Measurements from ENCODE around the gene RGS13. TPM values are rescaled to one million over a fixed set of nuclear protein-coding genes. Genes with fewer than 3 reads are reported as not detected.
A peak's percentile ranks its signal among the peaks of the same experiment; 100 is the strongest.

RGS13 gene
- total RNA-seq, 1 donor from 2014 or later = 0.98 TPM

DNA sequence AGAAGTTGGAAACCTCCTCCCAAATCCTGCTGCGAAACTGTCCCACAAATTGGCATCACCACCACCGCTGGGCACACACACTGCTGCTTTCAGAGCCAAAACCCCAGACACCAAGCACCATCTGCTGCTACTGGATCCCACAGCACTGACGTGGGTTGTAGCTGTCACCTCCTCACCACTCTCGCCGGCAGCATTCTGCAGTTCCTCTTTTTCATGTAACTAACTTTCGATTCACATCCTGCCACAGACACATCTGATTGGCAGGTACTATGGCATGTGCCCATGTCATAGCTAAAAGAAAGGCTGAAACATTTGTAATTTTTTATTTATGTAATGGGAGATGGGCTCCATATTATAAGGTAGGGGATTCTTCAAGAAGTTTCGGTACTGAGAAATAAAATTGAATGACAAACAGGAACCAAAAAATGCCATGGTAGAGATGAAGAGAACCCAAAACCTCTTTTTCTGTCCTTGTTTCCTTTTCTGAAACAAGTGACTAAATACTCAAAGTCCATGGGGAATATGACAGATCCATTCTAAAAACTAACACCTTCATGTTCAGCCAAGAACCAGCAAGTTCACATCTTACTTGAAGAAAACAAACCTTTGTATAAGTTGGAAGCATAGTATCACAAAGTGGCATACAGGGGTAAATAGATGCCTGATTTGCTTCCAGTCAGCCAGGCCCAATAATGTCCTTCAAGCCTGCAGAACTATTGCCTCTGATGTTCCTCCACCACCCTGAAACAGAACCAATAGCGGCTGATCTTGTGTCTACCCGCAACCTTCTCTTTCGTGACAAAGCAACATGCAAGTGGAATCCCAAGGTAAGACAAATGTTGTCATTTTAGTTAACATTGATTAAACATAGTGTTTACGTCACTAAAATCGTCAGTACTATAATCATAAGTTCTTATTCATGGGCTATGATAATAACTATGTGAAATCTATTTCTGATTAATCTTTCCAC lies 26.6 kb upstream of the RGS13 start:
- intact Hi-C loops (cut with DNase I) = no loop called here
- DNase-seq (ENCODE audit: extremely low spot score in 2 of 2) = no peak
- Histone ChIP-seq H3K4me3 (no peak overlapping the region), H3K27me3 (no peaks in the 10 kb centered on the region), H3K27ac (no peak overlapping the region), H3K4me1 (no peaks in the 10 kb centered on the region), H3K36me3 (no peaks in the 10 kb centered on the region), H3K9me3 (no peaks in the 10 kb centered on the region)
- TF ChIP-seq POLR2A (IDR thresholded peaks at IDR 0.05) (no peak), POLR2AphosphoS5 (IDR thresholded peaks at IDR 0.05; ENCODE audit: insufficient read depth in 1 of 2, low read depth in 1 of 2) (peak in 1 of 2 donors; percentile 26)

GRCh38 chr1:192610112-192610889 lies 25.6 kb upstream of the RGS13 start:
- TF ChIP-seq CTCF (IDR thresholded peaks at IDR 0.05) (peak in 2 of 3 experiments; percentile 14 to 49), POLR2AphosphoS5 (IDR thresholded peaks at IDR 0.05; ENCODE audit: insufficient read depth in 1 of 2, low read depth in 1 of 2) (no peak)
- Histone ChIP-seq H3K9me3 (no peaks in the 10 kb centered on the region), H3K36me3 (no peaks in the 10 kb centered on the region), H3K4me3 (no peak overlapping the region), H3K27me3 (no peaks in the 10 kb centered on the region), H3K27ac (no peak overlapping the region), H3K4me1 (no peaks in the 10 kb centered on the region)
- DNase-seq (ENCODE audit: extremely low spot score in 2 of 2) = no peak
- intact Hi-C loops (cut with DNase I) = no loop called here

DNA sequence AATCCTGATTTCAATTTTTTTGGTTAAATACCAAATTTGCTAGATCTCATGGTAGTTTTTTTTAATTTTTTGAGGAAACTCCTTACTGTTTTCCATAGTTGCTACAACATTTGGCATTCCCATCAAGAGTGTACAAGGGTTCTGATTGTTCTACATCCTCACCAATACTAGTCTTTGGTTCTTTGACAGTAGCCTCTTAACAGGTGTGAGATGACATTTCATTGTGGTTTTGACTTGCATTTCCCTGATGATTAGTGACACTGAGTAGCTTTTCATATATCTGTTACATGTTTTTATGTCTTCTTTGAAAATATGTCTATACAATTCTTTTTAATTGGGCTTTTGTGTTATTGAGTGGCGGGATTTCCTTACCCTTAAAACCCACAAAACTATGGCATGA lies 20.9 kb upstream of the RGS13 start:
- no peaks in the 10 kb centered on the region for H3K36me3 ChIP-seq
- TF ChIP-seq POLR2A (IDR thresholded peaks at IDR 0.05) (no peak), CTCF (IDR thresholded peaks at IDR 0.05) (no peak), POLR2AphosphoS5 (IDR thresholded peaks at IDR 0.05; ENCODE audit: insufficient read depth in 1 of 2, low read depth in 1 of 2) (no peak)
- H3K27ac ChIP-seq = no peak overlapping the region
- H3K9me3 ChIP-seq = no peaks in the 10 kb centered on the region
- H3K4me1 ChIP-seq = no peaks in the 10 kb centered on the region
- no peak for DNase-seq (ENCODE audit: extremely low spot score in 2 of 2)
- H3K4me3 ChIP-seq = no peak overlapping the region
- intact Hi-C loops (cut with DNase I) = no loop called here
- no peaks in the 10 kb centered on the region for H3K27me3 ChIP-seq

GRCh38 chr1:192620071-192620635 lies 15.8 kb upstream of the RGS13 start:
- no peak overlapping the region for H3K4me3 ChIP-seq
- H3K9me3 ChIP-seq = no peaks in the 10 kb centered on the region
- H3K27ac ChIP-seq = no peak overlapping the region
- no peaks in the 10 kb centered on the region for H3K4me1 ChIP-seq
- intact Hi-C loops (cut with DNase I) = no loop called here
- H3K36me3 ChIP-seq = no peaks in the 10 kb centered on the region
- DNase-seq (ENCODE audit: extremely low spot score in 2 of 2) = no peak
- no peak for TF ChIP-seq CTCF (IDR thresholded peaks at IDR 0.05)
- no peak for TF ChIP-seq POLR2AphosphoS5 (IDR thresholded peaks at IDR 0.05; ENCODE audit: insufficient read depth in 1 of 2, low read depth in 1 of 2)
- no peak for TF ChIP-seq POLR2A (IDR thresholded peaks at IDR 0.05)
- no peaks in the 10 kb centered on the region for H3K27me3 ChIP-seq

- no peaks in the 10 kb centered on the region for H3K27me3 ChIP-seq
- no peak for TF ChIP-seq CTCF (IDR thresholded peaks at IDR 0.05)
- TF ChIP-seq POLR2AphosphoS5 (IDR thresholded peaks at IDR 0.05; ENCODE audit: insufficient read depth in 1 of 2, low read depth in 1 of 2) = no peak
- TF ChIP-seq POLR2A (IDR thresholded peaks at IDR 0.05) = no peak
These were observed 9.4 kb upstream of the RGS13 start for GRCh38 chr1:192626366-192627179.

More at GRCh38 chr1:192626366-192627179, 9.4 kb upstream of the RGS13 start:
- Histone ChIP-seq H3K27ac (no peak overlapping the region), H3K4me1 (no peaks in the 10 kb centered on the region), H3K36me3 (no peaks in the 10 kb centered on the region), H3K9me3 (no peaks in the 10 kb centered on the region), H3K4me3 (no peak overlapping the region)
- intact Hi-C loops (cut with DNase I) = no loop called here
- no peak for DNase-seq (ENCODE audit: extremely low spot score in 2 of 2)
